K562 (cell line): ENCODE data around the gene FBXO27. TPM values are rescaled to one million over a fixed set of nuclear protein-coding genes. Genes with fewer than 3 reads are reported as not detected.

ENCODE experiments used
- ATAC-seq: fragments of 200-7000 bp; cut with Tn5 transposase; 3 replicates; pipeline ENCODE4 v1.9.1; 2020; ENCODE audit warnings: moderate library complexity
- BruUV-seq: library from RNA; stranded (reverse); fragments of 400-500 nt; replicated peaks from 2 replicates; lab custom pipeline; 2021; lab: Mats Ljungman, UMichigan
- CTCF ChIA-PET: fragments of 300-600 bp; formaldehyde crosslinking; extraction: SDS; loops from one replicate; lab custom pipeline; 2021; ENCODE audit warnings: low intra/inter-chr PET ratio; lab: Yijun Ruan, JAX
- POLR2A ChIA-PET: fragments of 300-600, 350-650 bp; sonication (Branson Sonifier 250); formaldehyde crosslinking; extraction: SDS; loops from one replicate; lab custom pipeline; 2021; ENCODE audit warnings: antibody characterized with exemption, inconsistent platforms; lab: Yijun Ruan, JAX
- DNase-seq, 4 experiments: peaks; one replicate each; pipeline versions ENCODE4 v3.0.0 to v3.0.0-alpha.2; 2011 to 2018; ENCODE audit warnings: low spot score in 3 of 4, mixed read lengths in 3 of 4; ENCODE audit errors: extremely low read depth in 1 of 4
- FAIRE-seq: peaks from 2 replicates; lab custom pipeline; 2011; peaks lifted over from hg19 to GRCh38; lab: Jason Lieb, UNC
- H2AFZ ChIP-seq: 2 replicates; pipeline ENCODE4 v1.6.0; 2011; ENCODE audit warnings: low read depth, low read length, control low read depth, inconsistent platforms
- H3K27ac ChIP-seq: fragments of 200-600 bp; 3 replicates; pipeline ENCODE4 v1.8.0; 2011; ENCODE audit warnings: low read depth, mild to moderate bottlenecking, control low read depth, inconsistent platforms, low read length, moderate library complexity, mixed read lengths; ENCODE audit errors: extremely low read depth
- H3K27me3 ChIP-seq, 2 experiments: fragments of 300-600 bp in 1 of 2; 2 replicates in 1 of 2; 3 replicates in 1 of 2; pipeline versions ENCODE4 v1.6.0 to v1.8.0; 2011; ENCODE audit warnings: inconsistent platforms in 2 of 2, low read length in 2 of 2, mild to moderate bottlenecking in 1 of 2, mixed read lengths in 1 of 2, moderate library complexity in 1 of 2; ENCODE audit not compliant: control insufficient read depth in 2 of 2, insufficient read depth in 2 of 2
- H3K36me3 ChIP-seq: fragments of 300-600 bp; 3 replicates; pipeline ENCODE4 v1.8.0; 2011; ENCODE audit warnings: mild to moderate bottlenecking, low read length, inconsistent platforms; ENCODE audit not compliant: control insufficient read depth, insufficient read depth
- H3K4me1 ChIP-seq, 2 experiments: fragments of 200-600 bp in 1 of 2; replicated peaks in 1 of 2; 2 replicates in 1 of 2; 3 replicates in 1 of 2; pipeline versions ENCODE4 v1.5.1 to v1.8.0; 2011; ENCODE audit warnings: inconsistent platforms in 2 of 2, low read length in 2 of 2, mild to moderate bottlenecking in 1 of 2, mixed read lengths in 1 of 2, moderate library complexity in 1 of 2; ENCODE audit not compliant: control insufficient read depth in 2 of 2, insufficient read depth in 2 of 2
- H3K4me2 ChIP-seq: 2 replicates; pipeline ENCODE4 v1.6.1; 2011; ENCODE audit warnings: low read length, control low read depth, inconsistent platforms, mixed read lengths; ENCODE audit not compliant: insufficient read depth
- H3K4me3 ChIP-seq: fragments of 200-600 bp; sonication (generic), shearing (Covaris generic); 2 replicates; pipeline ENCODE4 v1.5.1; 2016; ENCODE audit warnings: control low read depth, inconsistent platforms
- H3K79me2 ChIP-seq: fragments of 200-600 bp; 3 replicates; pipeline ENCODE4 v1.8.0; 2011; ENCODE audit warnings: low read length, inconsistent platforms; ENCODE audit not compliant: control insufficient read depth, insufficient read depth
- H3K9ac ChIP-seq, 2 experiments: 2 replicates each; pipeline versions ENCODE4 v1.6.0 to v1.6.1; 2011; ENCODE audit warnings: low read depth in 2 of 2, low read length in 2 of 2, control low read depth in 1 of 2, inconsistent platforms in 1 of 2, mild to moderate bottlenecking in 1 of 2, mixed read lengths in 1 of 2; ENCODE audit not compliant: insufficient read depth in 1 of 2
- H3K9me1 ChIP-seq: one replicate; pipeline ENCODE4 v1.6.0; 2011; ENCODE audit warnings: inconsistent platforms, mild to moderate bottlenecking, low read length, moderate library complexity; ENCODE audit not compliant: control insufficient read depth, insufficient read depth
- H3K9me3 ChIP-seq: replicated peaks from 2 replicates; pipeline ENCODE4 v1.5.1; 2011; ENCODE audit warnings: low read depth, low read length, inconsistent platforms; ENCODE audit not compliant: control insufficient read depth, insufficient read depth
- H4K20me1 ChIP-seq: replicated peaks from 2 replicates; pipeline ENCODE4 v1.6.1; 2011; ENCODE audit warnings: low read length, inconsistent platforms, mixed read lengths; ENCODE audit not compliant: control insufficient read depth, insufficient read depth
- NFE2L1 ChIP-seq: fragments of 450-650 bp; IDR thresholded peaks from 2 replicates; pipeline ENCODE4 v1.6.1; 2016; ENCODE audit warnings: missing genetic modification characterization, low read depth, mild to moderate bottlenecking, missing compliant biosample characterization, moderate library complexity, borderline replicate concordance
- ZFP36 ChIP-seq: fragments of 150-350 bp; IDR thresholded peaks from 2 replicates; pipeline ENCODE4 v1.6.1; 2018; ENCODE audit warnings: low read length, low read depth; ENCODE audit not compliant: partially characterized antibody
- WGBS: fragments of 100-300 bp; shearing (Covaris generic); methylation state at CpG from one replicate; pipeline ENCODE4 v1.1.6; 2016; ENCODE audit warnings: low coverage, mixed read lengths; ENCODE audit not compliant: insufficient coverage; ENCODE audit errors: missing lambda C conversion rate; 5-methylcytosine and 5-hydroxymethylcytosine counted together
- in situ Hi-C: fragments of 300-500 bp; cut with MboI; formaldehyde crosslinking; loops from 4 replicates; pipeline ENCODE4 v1.15.0; 2018; ENCODE audit warnings: inconsistent platforms, mixed read lengths
- intact Hi-C: fragments of 100-400 bp; cut with micrococcal nuclease; formaldehyde crosslinking; loops from 2 replicates; pipeline ENCODE4 v1.14.2; 2022
- polyA plus RNA-seq, 8 experiments: library from polyadenylated mRNA; depleted of rRNA in 4 of 8; stranded (reverse) in 5 of 8; unstranded in 3 of 8; fragments of >200 nt; fragmentation: Nextera tagmentation in 2 of 8; fragmentation: Illumina TruSeq in 1 of 8; extraction: Ambion mirVana in 2 of 8; extraction: Trizol in 1 of 8; gene quantifications; 2 replicates each; pipeline versions ENCODE4 v1.2.1 to v1.2.3, GENCODE V29; 2011 to 2014; ENCODE audit warnings: inconsistent platforms in 1 of 8, missing spikeins in 1 of 8
- total RNA-seq, 7 experiments: library from RNA; depleted of rRNA in 6 of 7; stranded (reverse); fragments of >200 nt in 6 of 7; fragmentation: Illumina TruSeq in 2 of 7; extraction: Trizol in 2 of 7; gene quantifications; 2 replicates each; pipeline versions ENCODE4 v1.2.1 to v1.2.3, GENCODE V29; 2011 to 2021; ENCODE audit warnings: low replicate concordance in 1 of 7

The FBXO27 gene
- total and polyA plus RNA-seq, 9 of the 15 experiments (the other 6 are each of a cell fraction or from before 2014, with no cell fraction given), result 1.8 to 11.0 (median 6.3) TPM

GRCh38 chr19:38977445-38978325 is 54.7 kb downstream of the FBXO27 start:
- H3K9ac ChIP-seq, result peak overlapping the region in 1 of 2 experiments; percentile 71; a peak in 1 of 4 replicates
- no peak overlapping the region for H3K4me2 ChIP-seq
- no peaks in the 10 kb centered on the region for H4K20me1 ChIP-seq
- no TSS peak for BruUV-seq
- intact Hi-C loops, result loop anchor here (5.0 kb wide), 1 partner anchor 55 kb away; the partner anchor contains the start of gene FBXO27
- WGBS, result 72% methylated on average over 15 of the region's 15 CpGs
- peaks cover 13 to 25% of the 10 kb centered on the region in 2 experiments; a peak in 4 of 5 replicates for H3K4me1 ChIP-seq
- ChIA-PET POLR2A (interaction anchor here (0.7 kb wide), 1 partner anchor 74 kb away, joined by 3 read pairs; no protein-coding TSS in a partner anchor), CTCF (no interaction called here)
- no peaks in the 10 kb centered on the region; a peak in 1 of 5 replicates for H3K27me3 ChIP-seq
- H3K9me1 ChIP-seq, result no peaks in the 10 kb centered on the region
- no peak for ATAC-seq
- peaks cover 6% of the 10 kb centered on the region; the same call in 1 of the 2 replicates for H3K9me3 ChIP-seq
- TF ChIP-seq NFE2L1 (tag), result no peak
- no peak for TF ChIP-seq ZFP36
- TF ChIP-seq, all 486 proteins: peak for 0
- DNase-seq (no peak), FAIRE-seq (peak; percentile 23)
- H3K36me3 ChIP-seq, result no peaks in the 10 kb centered on the region
- no peak overlapping the region for H3K4me3 ChIP-seq
- H3K27ac ChIP-seq, result no peak overlapping the region
- H3K79me2 ChIP-seq, result peaks cover 17% of the 10 kb centered on the region
- in situ Hi-C loops, result no loop called here
- H2AFZ ChIP-seq, result peak overlapping the region; percentile 56
